ENCODE results near the gene RNF123.

Gene RNF123

DNA sequence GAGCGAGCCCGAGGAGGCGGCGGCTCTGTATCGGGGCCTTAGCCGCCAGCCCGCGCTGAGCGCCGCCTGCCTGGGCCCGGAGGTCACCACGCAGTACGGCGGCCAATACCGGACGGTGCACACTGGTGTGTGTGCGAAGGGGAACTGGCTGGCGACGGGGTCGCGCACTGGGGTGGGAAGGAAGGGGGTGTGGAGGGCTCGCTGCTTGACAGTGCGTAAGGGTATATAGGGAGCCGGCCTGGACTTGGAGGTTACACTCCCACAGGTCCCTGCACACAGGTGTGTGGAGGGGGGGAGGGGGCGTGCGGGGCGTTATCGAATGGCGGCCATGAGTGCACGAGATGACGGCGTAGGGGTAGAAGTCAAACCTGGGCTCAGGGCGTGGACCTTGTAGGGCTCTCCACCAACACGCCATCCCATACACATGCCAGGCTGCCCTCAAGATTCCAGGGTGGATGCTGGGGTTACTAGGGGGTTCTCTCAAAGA, 14.8 kb upstream of the RNF123 start:
- Histone ChIP-seq H3K4me1 (ENCODE audit: low read depth, poor library complexity, severe bottlenecking) (peaks cover 5% of the 10 kb centered on the region), H3K4me2 (peak overlapping the region; percentile 51), H3K9ac (peak overlapping the region; percentile 86; the same call in 1 of the 2 replicates), H3K79me2 (ENCODE audit: insufficient read depth, low read depth) (no peaks in the 10 kb centered on the region), H3K27ac (no peak overlapping the region), H2AFZ (ENCODE audit: low read depth) (no peak overlapping the region; the same call in 1 of the 2 replicates), H3K36me3 (ENCODE audit: insufficient read depth) (no peaks in the 10 kb centered on the region), H3K27me3 (ENCODE audit: insufficient read depth, low read depth) (no peaks in the 10 kb centered on the region), H3K4me3 (IDR thresholded peaks at IDR 0.05; ENCODE audit: insufficient read depth, low read depth, low read length) (no peak overlapping the region), H4K20me1 (ENCODE audit: insufficient read depth) (no peaks in the 10 kb centered on the region)
- no peak for TF ChIP-seq CTCF (conservative IDR thresholded peaks at IDR 0.05; ENCODE audit: low read depth, low read length)

DNA sequence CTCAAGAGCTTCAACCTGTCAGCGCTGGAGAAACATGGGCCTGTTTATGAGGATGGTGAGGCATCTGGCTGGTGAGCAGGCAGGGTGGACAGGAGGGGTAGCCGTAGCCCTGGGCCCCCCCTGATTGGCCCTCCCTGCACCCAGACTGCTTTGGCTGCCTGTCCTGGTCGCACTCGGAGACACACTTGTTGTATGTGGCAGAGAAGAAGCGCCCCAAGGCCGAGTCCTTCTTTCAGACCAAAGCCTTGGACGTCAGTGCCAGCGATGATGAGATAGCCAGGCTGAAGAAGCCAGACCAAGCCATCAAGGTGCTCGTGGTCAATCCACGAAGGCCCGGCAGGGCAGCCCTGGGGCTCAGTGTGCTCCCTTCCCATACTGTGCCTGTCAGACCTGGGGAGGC, 13.4 kb upstream of the RNF123 start:
- Histone ChIP-seq H3K9ac (no peak overlapping the region), H3K36me3 (ENCODE audit: insufficient read depth) (no peaks in the 10 kb centered on the region), H4K20me1 (ENCODE audit: insufficient read depth) (no peaks in the 10 kb centered on the region), H3K79me2 (ENCODE audit: insufficient read depth, low read depth) (no peaks in the 10 kb centered on the region), H3K27ac (no peak overlapping the region), H3K27me3 (ENCODE audit: insufficient read depth, low read depth) (no peaks in the 10 kb centered on the region), H2AFZ (ENCODE audit: low read depth) (no peak overlapping the region), H3K4me3 (IDR thresholded peaks at IDR 0.05; ENCODE audit: insufficient read depth, low read depth, low read length) (no peak overlapping the region), H3K4me2 (no peak overlapping the region), H3K4me1 (ENCODE audit: low read depth, poor library complexity, severe bottlenecking) (peaks cover 5% of the 10 kb centered on the region)
- no peak for TF ChIP-seq CTCF (conservative IDR thresholded peaks at IDR 0.05; ENCODE audit: low read depth, low read length)

GRCh38 chr3:49680493-49681231, 8.7 kb upstream of the RNF123 start:
- H3K36me3 ChIP-seq (ENCODE audit: insufficient read depth), result no peaks in the 10 kb centered on the region
- no peaks in the 10 kb centered on the region for H3K27me3 ChIP-seq (ENCODE audit: insufficient read depth, low read depth)

GRCh38 chr3:49681232-49681522, 8.2 kb upstream of the RNF123 start:
- Histone ChIP-seq H3K36me3 (ENCODE audit: insufficient read depth) (no peaks in the 10 kb centered on the region), H3K27me3 (ENCODE audit: insufficient read depth, low read depth) (no peaks in the 10 kb centered on the region), H3K9ac (no peak overlapping the region), H3K4me2 (no peak overlapping the region), H4K20me1 (ENCODE audit: insufficient read depth) (no peaks in the 10 kb centered on the region), H3K4me3 (IDR thresholded peaks at IDR 0.05; ENCODE audit: insufficient read depth, low read depth, low read length) (no peak overlapping the region), H2AFZ (ENCODE audit: low read depth) (no peak overlapping the region), H3K27ac (no peak overlapping the region), H3K79me2 (ENCODE audit: insufficient read depth, low read depth) (no peaks in the 10 kb centered on the region), H3K4me1 (ENCODE audit: low read depth, poor library complexity, severe bottlenecking) (no peaks in the 10 kb centered on the region)
- no peak for TF ChIP-seq CTCF (conservative IDR thresholded peaks at IDR 0.05; ENCODE audit: low read depth, low read length)

More at GRCh38 chr3:49680493-49681231, 8.7 kb upstream of the RNF123 start:
- H3K9ac ChIP-seq, result no peak overlapping the region
- no peak for TF ChIP-seq CTCF (conservative IDR thresholded peaks at IDR 0.05; ENCODE audit: low read depth, low read length)
- no peaks in the 10 kb centered on the region for H3K4me1 ChIP-seq (ENCODE audit: low read depth, poor library complexity, severe bottlenecking)
- H3K4me2 ChIP-seq, result no peak overlapping the region
- no peak overlapping the region for H3K27ac ChIP-seq
- no peak overlapping the region for H2AFZ ChIP-seq (ENCODE audit: low read depth)
- H4K20me1 ChIP-seq (ENCODE audit: insufficient read depth), result no peaks in the 10 kb centered on the region
- no peaks in the 10 kb centered on the region for H3K79me2 ChIP-seq (ENCODE audit: insufficient read depth, low read depth)
- no peak overlapping the region for H3K4me3 ChIP-seq (IDR thresholded peaks at IDR 0.05; ENCODE audit: insufficient read depth, low read depth, low read length)

Measured in KMS-11 (cell line).